IPS-11a (cell line): ENCODE data around the gene NFE2L2.
A peak's percentile ranks its signal among the peaks of the same experiment; 100 is the strongest.
"Not testable (repeated sequence)": the region's sequence is repeated elsewhere in the genome, so short reads cannot be mapped to it uniquely, and the experiment has no call there.

Experiments used
- H3K4me3 ChIP-seq: one replicate; pipeline ENCODE4 v1.5.1; 2013; ENCODE audit warnings: low read depth, low read length, control low read depth

Gene NFE2L2

GRCh38 chr2:177281400-177282180, 17.1 kb upstream of the NFE2L2 start:
- H3K4me3 ChIP-seq, result no peak overlapping the region

- H3K4me3 ChIP-seq, result no peak overlapping the region
Observed at GRCh38 chr2:177279847-177280246, 15.3 kb upstream of the NFE2L2 start.

GRCh38 chr2:177275743-177276055, 11.2 kb upstream of the NFE2L2 start:
- H3K4me3 ChIP-seq, result no peak overlapping the region

GRCh38 chr2:177275040-177275742, 10.7 kb upstream of the NFE2L2 start:
- no peak overlapping the region for H3K4me3 ChIP-seq

- no peak overlapping the region for H3K4me3 ChIP-seq
Observed at GRCh38 chr2:177273408-177273807, 8.9 kb upstream of the NFE2L2 start.

- no peak overlapping the region for H3K4me3 ChIP-seq
Observed at GRCh38 chr2:177272765-177273164, 8.2 kb upstream of the NFE2L2 start.

GRCh38 chr2:177271981-177272666, 7.6 kb upstream of the NFE2L2 start:
- no peak overlapping the region for H3K4me3 ChIP-seq

GRCh38 chr2:177270531-177270930, 6.0 kb upstream of the NFE2L2 start:
- no peak overlapping the region for H3K4me3 ChIP-seq

GRCh38 chr2:177268901-177269300, 4.4 kb upstream of the NFE2L2 start:
- H3K4me3 ChIP-seq, result no peak overlapping the region

- H3K4me3 ChIP-seq, result no peak overlapping the region
Observed at GRCh38 chr2:177268187-177268871, 3.8 kb upstream of the NFE2L2 start.

GRCh38 chr2:177266955-177267354, 2.4 kb upstream of the NFE2L2 start:
- H3K4me3 ChIP-seq, result not testable (repeated sequence)

- H3K4me3 ChIP-seq, result no peak overlapping the region
Observed at GRCh38 chr2:177265824-177266817, 1.6 kb upstream of the NFE2L2 start.

- peak overlapping the region; percentile 75 for H3K4me3 ChIP-seq
Observed at GRCh38 chr2:177264209-177264692, 276 bp downstream of the NFE2L2 start.

- H3K4me3 ChIP-seq, result peak overlapping the region; percentile 75
Observed at GRCh38 chr2:177263451-177264208, 897 bp downstream of the NFE2L2 start.

GRCh38 chr2:177262958-177263450, 1.5 kb downstream of the NFE2L2 start:
- H3K4me3 ChIP-seq, result peak overlapping the region; percentile 75

GRCh38 chr2:177262092-177262491, 2.4 kb downstream of the NFE2L2 start:
- H3K4me3 ChIP-seq, result no peak overlapping the region

- no peak overlapping the region for H3K4me3 ChIP-seq
Observed at GRCh38 chr2:177261116-177262060, 3.1 kb downstream of the NFE2L2 start.

GRCh38 chr2:177260379-177260778, 4.1 kb downstream of the NFE2L2 start:
- H3K4me3 ChIP-seq, result no peak overlapping the region
